EL (cell line): ENCODE measurements around the gene M6PR.
"Not testable (repeated sequence)": the region's sequence is repeated elsewhere in the genome, so short reads cannot be mapped to it uniquely, and the experiment has no call there.

Source experiments
- DNase-seq: peaks from one replicate; pipeline ENCODE4 v3.0.0-alpha.2; 2016

Gene M6PR

GRCh38 chr12:8911606-8912268 is 37.7 kb downstream of the M6PR start:
- peak; percentile 17 for DNase-seq

- no peak for DNase-seq
These were observed 39.7 kb downstream of the M6PR start for GRCh38 chr12:8909752-8910151.

GRCh38 chr12:8907513-8907912 is 41.9 kb downstream of the M6PR start:
- no peak for DNase-seq

- DNase-seq, result no peak
These were observed 42.9 kb downstream of the M6PR start for GRCh38 chr12:8906266-8907180.

GRCh38 chr12:8905546-8905945 is 43.9 kb downstream of the M6PR start:
- DNase-seq, result no peak

- no peak for DNase-seq
These were observed 44.8 kb downstream of the M6PR start for GRCh38 chr12:8904665-8905064.

GRCh38 chr12:8903646-8904045 is 45.8 kb downstream of the M6PR start:
- DNase-seq, result no peak

- DNase-seq, result not testable (repeated sequence)
These were observed 46.7 kb downstream of the M6PR start for GRCh38 chr12:8902703-8903102.

- DNase-seq, result no peak
These were observed 49.6 kb downstream of the M6PR start for GRCh38 chr12:8899830-8900229.

GRCh38 chr12:8897081-8897480 is 52.4 kb downstream of the M6PR start:
- DNase-seq, result no peak

- no peak for DNase-seq
These were observed 54.5 kb downstream of the M6PR start for GRCh38 chr12:8894986-8895385.

GRCh38 chr12:8894378-8894777 is 55.1 kb downstream of the M6PR start:
- no peak for DNase-seq

- DNase-seq, result no peak
These were observed 57.5 kb downstream of the M6PR start for GRCh38 chr12:8891976-8892375.
